Vagina (tissue), 2 donors: ENCODE measurements around the gene ITGB7.

Experiments
- POLR2A ChIP-seq, 2 donors: fragments of 450-650 bp; IDR thresholded peaks; one replicate each; pipeline ENCODE4 v1.6.1; 2017; ENCODE audit warnings: antibody characterized with exemption in 2 of 2, mild to moderate bottlenecking in 2 of 2, moderate library complexity in 2 of 2
- TF ChIP-seq, protein P1 (sequence below), 3 experiments: fragments of 450-650 bp in 2 of 3; fragments of 200-600 bp in 1 of 3; sonication (generic) in 1 of 3; IDR thresholded peaks; one replicate each; pipeline ENCODE4 v1.5.1; 2017 to 2019; ENCODE audit warnings: antibody characterized with exemption in 3 of 3, mild to moderate bottlenecking in 2 of 3, moderate library complexity in 2 of 3

DNA sequence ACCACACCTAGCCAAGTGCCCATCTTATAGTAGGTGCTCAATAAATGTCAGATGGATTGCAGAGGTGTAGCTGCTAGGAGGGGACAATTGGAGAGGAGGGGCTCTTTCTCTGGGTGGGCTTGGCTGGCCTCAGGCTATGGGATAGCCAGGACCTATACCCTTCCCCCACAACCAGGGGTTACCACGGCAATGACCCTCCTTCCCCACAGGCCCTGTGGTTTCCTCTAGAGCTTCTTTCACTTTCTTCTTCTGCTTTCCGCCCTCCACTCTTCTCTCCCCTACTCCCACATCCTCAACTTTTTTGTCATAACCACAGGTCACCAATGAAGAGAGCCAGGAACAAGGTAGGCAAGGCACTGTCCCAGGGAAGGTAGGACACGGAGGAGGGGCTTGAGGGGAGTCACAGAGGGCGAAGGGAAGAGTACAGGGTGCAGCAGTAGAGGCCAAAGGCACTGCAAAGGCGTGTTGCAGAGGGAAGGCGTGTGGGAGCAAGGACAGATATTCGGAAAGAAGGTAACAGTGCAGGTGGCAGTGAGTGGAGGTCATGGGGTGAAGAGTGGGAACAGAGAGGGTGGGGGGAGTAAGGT, 1.9 kb upstream of the ITGB7 start:
- TF ChIP-seq POLR2A (IDR thresholded peaks at IDR 0.05) = no peak
- TF ChIP-seq, protein P1, sequence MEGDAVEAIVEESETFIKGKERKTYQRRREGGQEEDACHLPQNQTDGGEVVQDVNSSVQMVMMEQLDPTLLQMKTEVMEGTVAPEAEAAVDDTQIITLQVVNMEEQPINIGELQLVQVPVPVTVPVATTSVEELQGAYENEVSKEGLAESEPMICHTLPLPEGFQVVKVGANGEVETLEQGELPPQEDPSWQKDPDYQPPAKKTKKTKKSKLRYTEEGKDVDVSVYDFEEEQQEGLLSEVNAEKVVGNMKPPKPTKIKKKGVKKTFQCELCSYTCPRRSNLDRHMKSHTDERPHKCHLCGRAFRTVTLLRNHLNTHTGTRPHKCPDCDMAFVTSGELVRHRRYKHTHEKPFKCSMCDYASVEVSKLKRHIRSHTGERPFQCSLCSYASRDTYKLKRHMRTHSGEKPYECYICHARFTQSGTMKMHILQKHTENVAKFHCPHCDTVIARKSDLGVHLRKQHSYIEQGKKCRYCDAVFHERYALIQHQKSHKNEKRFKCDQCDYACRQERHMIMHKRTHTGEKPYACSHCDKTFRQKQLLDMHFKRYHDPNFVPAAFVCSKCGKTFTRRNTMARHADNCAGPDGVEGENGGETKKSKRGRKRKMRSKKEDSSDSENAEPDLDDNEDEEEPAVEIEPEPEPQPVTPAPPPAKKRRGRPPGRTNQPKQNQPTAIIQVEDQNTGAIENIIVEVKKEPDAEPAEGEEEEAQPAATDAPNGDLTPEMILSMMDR (IDR thresholded peaks at IDR 0.05) = no peak
